Inflammatory macrophage treated with lipopolysaccharide for 1 hour (primary cell): Measurements from ENCODE around the gene LGR4.

ENCODE experiments used
- DNase-seq, 2 donors: peaks; one replicate each; pipeline ENCODE4 v3.0.0-alpha.2; 2020 to 2022

LGR4 gene

GRCh38 chr11:27401833-27402316 is 70.7 kb downstream of the LGR4 start:
- no peak for DNase-seq

GRCh38 chr11:27401280-27401832 is 71.2 kb downstream of the LGR4 start:
- no peak for DNase-seq

- no peak for DNase-seq
These were observed 74.2 kb downstream of the LGR4 start for GRCh38 chr11:27398400-27398770.

- no peak for DNase-seq
These were observed 74.8 kb downstream of the LGR4 start for GRCh38 chr11:27397624-27398399.

GRCh38 chr11:27396259-27396839 is 76.2 kb downstream of the LGR4 start:
- no peak for DNase-seq

- DNase-seq = no peak
These were observed 76.9 kb downstream of the LGR4 start for GRCh38 chr11:27395556-27396258.

- no peak for DNase-seq
These were observed 77.8 kb downstream of the LGR4 start for GRCh38 chr11:27394781-27395228.

- no peak for DNase-seq
These were observed 80.1 kb downstream of the LGR4 start for GRCh38 chr11:27392278-27393114.

GRCh38 chr11:27391331-27392015 is 81.1 kb downstream of the LGR4 start:
- no peak for DNase-seq

- no peak for DNase-seq
These were observed 82.0 kb downstream of the LGR4 start for GRCh38 chr11:27390318-27391295.

GRCh38 chr11:27388869-27389268 is 83.7 kb downstream of the LGR4 start:
- no peak for DNase-seq

GRCh38 chr11:27388001-27388400 is 84.6 kb downstream of the LGR4 start:
- DNase-seq = no peak

GRCh38 chr11:27387362-27387761 is 85.2 kb downstream of the LGR4 start:
- DNase-seq = no peak

- DNase-seq = no peak
These were observed 86.3 kb downstream of the LGR4 start for GRCh38 chr11:27386181-27386845.

- DNase-seq = no peak
These were observed 87.3 kb downstream of the LGR4 start for GRCh38 chr11:27385245-27385644.

GRCh38 chr11:27384227-27384626 is 88.4 kb downstream of the LGR4 start:
- no peak for DNase-seq

GRCh38 chr11:27383645-27384044 is 88.9 kb downstream of the LGR4 start:
- DNase-seq = no peak

- DNase-seq = no peak
These were observed 91.3 kb downstream of the LGR4 start for GRCh38 chr11:27381238-27381666.

GRCh38 chr11:27380771-27381170 is 91.8 kb downstream of the LGR4 start:
- DNase-seq = no peak

GRCh38 chr11:27379449-27379848 is 93.1 kb downstream of the LGR4 start:
- DNase-seq = no peak
